ENCODE data around the gene MMP17. TPM values are rescaled to one million over a fixed set of nuclear protein-coding genes. Genes with fewer than 3 reads are reported as not detected.

Gene MMP17
- total RNA-seq, 1 donor from 2014 or later = 0.89 TPM

- Mint-ChIP-seq H3K27ac (no peak overlapping the region), H3K9me3 (no peaks in the 10 kb centered on the region), H3K4me1 (no peaks in the 10 kb centered on the region), H3K36me3 (ENCODE audit: low read depth) (no peaks in the 10 kb centered on the region), H3K27me3 (no peaks in the 10 kb centered on the region), H3K4me3 (no peak overlapping the region)
- intact Hi-C loops (cut with micrococcal nuclease) = no loop called here
- no peak for DNase-seq
These were observed 13.4 kb downstream of the MMP17 start for GRCh38 chr12:131841547-131841946.

- DNase-seq = no peak
- Mint-ChIP-seq H3K36me3 (ENCODE audit: low read depth) (no peaks in the 10 kb centered on the region), H3K4me3 (no peak overlapping the region), H3K27me3 (no peaks in the 10 kb centered on the region), H3K9me3 (no peaks in the 10 kb centered on the region), H3K27ac (no peak overlapping the region), H3K4me1 (no peaks in the 10 kb centered on the region)
- intact Hi-C loops (cut with micrococcal nuclease) = no loop called here
These were observed 14.0 kb downstream of the MMP17 start for GRCh38 chr12:131842169-131842568.

- Mint-ChIP-seq H3K9me3 (no peaks in the 10 kb centered on the region), H3K4me1 (no peaks in the 10 kb centered on the region), H3K27ac (no peak overlapping the region), H3K27me3 (no peaks in the 10 kb centered on the region), H3K4me3 (no peak overlapping the region), H3K36me3 (ENCODE audit: low read depth) (no peaks in the 10 kb centered on the region)
- DNase-seq = no peak
- intact Hi-C loops (cut with micrococcal nuclease) = no loop called here
These were observed 15.3 kb downstream of the MMP17 start for GRCh38 chr12:131843527-131843926.

GRCh38 chr12:131844140-131844539 lies 15.9 kb downstream of the MMP17 start:
- Mint-ChIP-seq H3K27ac (no peak overlapping the region), H3K4me1 (no peaks in the 10 kb centered on the region), H3K9me3 (no peaks in the 10 kb centered on the region), H3K36me3 (ENCODE audit: low read depth) (no peaks in the 10 kb centered on the region), H3K4me3 (no peak overlapping the region), H3K27me3 (no peaks in the 10 kb centered on the region)
- no peak for DNase-seq
- intact Hi-C loops (cut with micrococcal nuclease) = no loop called here

GRCh38 chr12:131844656-131845055 lies 16.5 kb downstream of the MMP17 start:
- DNase-seq = no peak
- Mint-ChIP-seq H3K27me3 (no peaks in the 10 kb centered on the region), H3K4me1 (no peaks in the 10 kb centered on the region), H3K4me3 (no peak overlapping the region), H3K9me3 (no peaks in the 10 kb centered on the region), H3K36me3 (ENCODE audit: low read depth) (no peaks in the 10 kb centered on the region), H3K27ac (no peak overlapping the region)
- intact Hi-C loops (cut with micrococcal nuclease) = no loop called here

GRCh38 chr12:131845121-131845520 lies 16.9 kb downstream of the MMP17 start:
- Mint-ChIP-seq H3K4me1 (no peaks in the 10 kb centered on the region), H3K27ac (no peak overlapping the region)

GRCh38 chr12:131847456-131847855 lies 19.3 kb downstream of the MMP17 start:
- intact Hi-C loops (cut with micrococcal nuclease) = no loop called here
- no peak for DNase-seq
- no peaks in the 10 kb centered on the region for H3K9me3 Mint-ChIP-seq
- H3K4me1 Mint-ChIP-seq = no peaks in the 10 kb centered on the region
- H3K36me3 Mint-ChIP-seq (ENCODE audit: low read depth) = no peaks in the 10 kb centered on the region
- H3K4me3 Mint-ChIP-seq = no peak overlapping the region
- H3K27me3 Mint-ChIP-seq = no peaks in the 10 kb centered on the region
- H3K27ac Mint-ChIP-seq = no peak overlapping the region

More at GRCh38 chr12:131845121-131845520, 16.9 kb downstream of the MMP17 start:
- Mint-ChIP-seq H3K9me3 (no peaks in the 10 kb centered on the region), H3K36me3 (ENCODE audit: low read depth) (no peaks in the 10 kb centered on the region), H3K4me3 (no peak overlapping the region), H3K27me3 (no peaks in the 10 kb centered on the region)
- no peak for DNase-seq
- intact Hi-C loops (cut with micrococcal nuclease) = no loop called here

GRCh38 chr12:131848753-131849152 lies 20.6 kb downstream of the MMP17 start:
- no peak overlapping the region for H3K27ac Mint-ChIP-seq
- H3K27me3 Mint-ChIP-seq = no peaks in the 10 kb centered on the region
- intact Hi-C loops (cut with micrococcal nuclease) = no loop called here
- no peak for DNase-seq
- no peaks in the 10 kb centered on the region for H3K36me3 Mint-ChIP-seq (ENCODE audit: low read depth)
- H3K4me3 Mint-ChIP-seq = no peak overlapping the region
- H3K4me1 Mint-ChIP-seq = no peaks in the 10 kb centered on the region
- no peaks in the 10 kb centered on the region for H3K9me3 Mint-ChIP-seq

- Mint-ChIP-seq H3K9me3 (no peaks in the 10 kb centered on the region), H3K36me3 (ENCODE audit: low read depth) (no peaks in the 10 kb centered on the region), H3K4me1 (no peaks in the 10 kb centered on the region), H3K4me3 (no peak overlapping the region), H3K27ac (no peak overlapping the region), H3K27me3 (no peaks in the 10 kb centered on the region)
- DNase-seq = no peak
- intact Hi-C loops (cut with micrococcal nuclease) = no loop called here
These were observed 21.7 kb downstream of the MMP17 start for GRCh38 chr12:131849700-131850553.

GRCh38 chr12:131850856-131851559 lies 22.8 kb downstream of the MMP17 start:
- intact Hi-C loops (cut with micrococcal nuclease) = no loop called here
- Mint-ChIP-seq H3K27me3 (no peaks in the 10 kb centered on the region), H3K27ac (no peak overlapping the region), H3K4me3 (no peak overlapping the region), H3K9me3 (no peaks in the 10 kb centered on the region), H3K4me1 (no peaks in the 10 kb centered on the region), H3K36me3 (ENCODE audit: low read depth) (no peaks in the 10 kb centered on the region)
- no peak for DNase-seq

GRCh38 chr12:131851741-131852550 lies 23.8 kb downstream of the MMP17 start:
- no peak overlapping the region for H3K27ac Mint-ChIP-seq
- intact Hi-C loops (cut with micrococcal nuclease) = no loop called here
- DNase-seq = no peak
- no peaks in the 10 kb centered on the region for H3K4me1 Mint-ChIP-seq
- no peaks in the 10 kb centered on the region for H3K36me3 Mint-ChIP-seq (ENCODE audit: low read depth)
- no peaks in the 10 kb centered on the region for H3K27me3 Mint-ChIP-seq
- H3K9me3 Mint-ChIP-seq = no peaks in the 10 kb centered on the region
- H3K4me3 Mint-ChIP-seq = no peak overlapping the region

GRCh38 chr12:131852551-131853299 lies 24.5 kb downstream of the MMP17 start:
- DNase-seq = no peak
- H3K4me3 Mint-ChIP-seq = no peak overlapping the region
- intact Hi-C loops (cut with micrococcal nuclease) = no loop called here
- H3K9me3 Mint-ChIP-seq = no peaks in the 10 kb centered on the region
- no peaks in the 10 kb centered on the region for H3K4me1 Mint-ChIP-seq
- H3K36me3 Mint-ChIP-seq (ENCODE audit: low read depth) = no peaks in the 10 kb centered on the region
- H3K27me3 Mint-ChIP-seq = no peaks in the 10 kb centered on the region
- H3K27ac Mint-ChIP-seq = no peak overlapping the region

Data from activated CD4-positive, alpha-beta T cell treated with anti-CD3 and anti-CD28 coated beads, Interleukin-2, amount 10 ng/mL, durations not matched to agents 24 days and 14 days (primary cell).